ENCODE results near the gene ERICH2.

DNA sequence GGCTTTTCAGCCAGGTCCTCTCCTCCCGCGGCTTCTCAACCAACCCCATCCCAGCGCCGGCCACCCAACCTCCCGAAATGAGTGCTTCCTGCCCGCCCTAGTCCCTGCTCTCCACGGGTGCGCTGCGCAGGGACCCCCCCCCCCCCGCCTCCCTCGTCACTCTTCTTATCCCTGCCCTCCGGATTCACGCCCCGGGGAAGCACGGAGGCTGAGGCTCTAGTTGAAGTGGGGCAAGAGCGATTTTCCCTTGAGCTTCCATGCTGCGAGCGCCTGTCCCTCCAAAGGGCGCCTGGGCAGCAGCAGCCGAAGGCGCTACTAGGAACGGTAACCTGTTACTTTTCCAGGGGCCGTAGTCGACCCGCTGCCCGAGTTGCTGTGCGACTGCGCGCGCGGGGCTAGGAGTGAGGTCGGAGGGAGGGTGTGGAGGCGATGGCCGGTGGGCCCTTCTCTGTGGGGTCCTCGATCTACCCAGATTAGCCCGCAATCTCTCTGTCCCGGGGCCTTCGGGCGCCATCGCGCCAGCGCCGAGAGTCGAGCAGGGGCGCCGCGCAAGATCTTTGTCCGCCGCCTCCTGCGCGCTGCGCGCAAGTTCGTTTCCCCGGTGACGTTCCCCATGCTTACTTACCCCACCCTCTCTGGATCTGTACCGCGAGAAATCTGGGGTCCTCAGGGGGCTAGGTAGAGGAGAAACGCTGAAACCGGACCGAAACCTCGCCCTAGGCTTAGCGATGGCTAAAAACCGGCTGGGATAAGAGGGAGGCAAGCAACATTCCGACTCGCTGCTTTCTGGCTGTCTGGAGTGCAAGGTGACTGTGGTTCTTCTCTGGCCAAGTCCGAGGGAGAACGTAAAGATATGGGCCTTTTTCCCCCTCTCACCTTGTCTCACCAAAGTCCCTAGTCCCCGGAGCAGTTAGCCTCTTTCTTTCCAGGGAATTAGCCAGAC is 47.2 kb downstream of the ERICH2 start:
- TF ChIP-seq YY1 (IDR thresholded peaks at IDR 0.05; ENCODE audit: extremely low read depth, insufficient replicate concordance, low read depth, low read length) (no peak), CEBPB (IDR thresholded peaks at IDR 0.05; ENCODE audit: low read depth) (no peak), JUND (IDR thresholded peaks at IDR 0.05) (no peak), ELF1 (IDR thresholded peaks at IDR 0.05; ENCODE audit: borderline replicate concordance, low read depth) (no peak), RAD21 (IDR thresholded peaks at IDR 0.05; ENCODE audit: low read depth) (no peak), EZH2phosphoT487 (IDR thresholded peaks at IDR 0.05; ENCODE audit: borderline replicate concordance) (no peak), EZH2 (IDR thresholded peaks at IDR 0.05) (no peak)
- TF ChIP-seq, protein P1, sequence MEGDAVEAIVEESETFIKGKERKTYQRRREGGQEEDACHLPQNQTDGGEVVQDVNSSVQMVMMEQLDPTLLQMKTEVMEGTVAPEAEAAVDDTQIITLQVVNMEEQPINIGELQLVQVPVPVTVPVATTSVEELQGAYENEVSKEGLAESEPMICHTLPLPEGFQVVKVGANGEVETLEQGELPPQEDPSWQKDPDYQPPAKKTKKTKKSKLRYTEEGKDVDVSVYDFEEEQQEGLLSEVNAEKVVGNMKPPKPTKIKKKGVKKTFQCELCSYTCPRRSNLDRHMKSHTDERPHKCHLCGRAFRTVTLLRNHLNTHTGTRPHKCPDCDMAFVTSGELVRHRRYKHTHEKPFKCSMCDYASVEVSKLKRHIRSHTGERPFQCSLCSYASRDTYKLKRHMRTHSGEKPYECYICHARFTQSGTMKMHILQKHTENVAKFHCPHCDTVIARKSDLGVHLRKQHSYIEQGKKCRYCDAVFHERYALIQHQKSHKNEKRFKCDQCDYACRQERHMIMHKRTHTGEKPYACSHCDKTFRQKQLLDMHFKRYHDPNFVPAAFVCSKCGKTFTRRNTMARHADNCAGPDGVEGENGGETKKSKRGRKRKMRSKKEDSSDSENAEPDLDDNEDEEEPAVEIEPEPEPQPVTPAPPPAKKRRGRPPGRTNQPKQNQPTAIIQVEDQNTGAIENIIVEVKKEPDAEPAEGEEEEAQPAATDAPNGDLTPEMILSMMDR (IDR thresholded peaks at IDR 0.05 in 2 of 3, conservative IDR thresholded peaks at IDR 0.05 in 1 of 3; ENCODE audit: borderline replicate concordance in 1 of 3, insufficient read depth in 1 of 3, low read depth in 2 of 3, low read length in 2 of 3), result no peak
